BJ (cell line): Measurements from ENCODE around the gene EPS15. TPM values are rescaled to one million over a fixed set of nuclear protein-coding genes. Genes with fewer than 3 reads are reported as not detected.

Source experiments
- CTCF ChIA-PET: fragments of 350-600 bp; formaldehyde crosslinking; extraction: SDS; loops from one replicate; lab custom pipeline; 2021; ENCODE audit warnings: antibody characterized with exemption, inconsistent platforms; lab: Yijun Ruan, JAX
- POLR2A ChIA-PET: fragments of 300-600 bp; sonication (Branson Sonifier 250); formaldehyde crosslinking; extraction: SDS; loops from one replicate; lab custom pipeline; 2021; ENCODE audit warnings: antibody characterized with exemption; lab: Charles Lee
- DNase-seq: peaks from one replicate; pipeline ENCODE4 v3.0.0-alpha.2; 2011; ENCODE audit warnings: low read depth
- H3K27me3 ChIP-seq: 2 replicates; pipeline ENCODE4 v1.6.0; 2011; ENCODE audit warnings: low read length; ENCODE audit not compliant: control insufficient read depth, insufficient read depth
- H3K36me3 ChIP-seq: 2 replicates; pipeline ENCODE4 v1.5.1; 2011; ENCODE audit warnings: low read length; ENCODE audit not compliant: control insufficient read depth, insufficient read depth
- H3K4me3 ChIP-seq: 2 replicates; pipeline ENCODE4 v1.5.1; 2011; ENCODE audit warnings: low read depth, mild to moderate bottlenecking, control low read depth, low read length
- CTCF ChIP-seq: IDR thresholded peaks from 2 replicates; pipeline ENCODE4 v1.5.1; 2011; ENCODE audit warnings: low read depth, mild to moderate bottlenecking, control low read depth, inconsistent platforms, low read length, moderate library complexity; ENCODE audit not compliant: insufficient read depth
- polyA plus RNA-seq: library from polyadenylated mRNA; depleted of rRNA; stranded (reverse); fragments of >200 nt; gene quantifications from 2 replicates; pipeline ENCODE4 v1.2.3, GENCODE V29; 2011

Gene EPS15
- polyA plus RNA-seq, 1 experiment, result 18.7 TPM

GRCh38 chr1:51422367-51423072 is 96.5 kb downstream of the EPS15 start:
- no peaks in the 10 kb centered on the region for H3K27me3 ChIP-seq
- ChIA-PET POLR2A (interaction anchor here (0.6 kb wide), 1 partner anchor 12 kb away, joined by 6 read pairs; no protein-coding TSS in a partner anchor), CTCF (interaction anchor here (0.8 to 1.1 kb wide), 3 partner anchors 9 to 92 kb away, joined by 3 to 4 read pairs (median 4); no protein-coding TSS in a partner anchor)
- no peak overlapping the region for H3K4me3 ChIP-seq
- no peak for TF ChIP-seq CTCF
- no peaks in the 10 kb centered on the region for H3K36me3 ChIP-seq
- DNase-seq, result no peak

GRCh38 chr1:51421964-51422363 is 97.1 kb downstream of the EPS15 start:
- Histone ChIP-seq H3K27me3 (no peaks in the 10 kb centered on the region), H3K36me3 (no peaks in the 10 kb centered on the region), H3K4me3 (no peak overlapping the region)
- CTCF ChIA-PET, result interaction anchor here (0.8 to 1.1 kb wide), 2 partner anchors 10 to 93 kb away, joined by 3 to 4 read pairs; no protein-coding TSS in a partner anchor
- POLR2A ChIA-PET, result no interaction called here
- DNase-seq, result peak; percentile 33
- no peak for TF ChIP-seq CTCF

- Histone ChIP-seq H3K36me3 (no peaks in the 10 kb centered on the region), H3K27me3 (no peaks in the 10 kb centered on the region), H3K4me3 (no peak overlapping the region)
- POLR2A ChIA-PET, result no interaction called here
- TF ChIP-seq CTCF, result no peak
- CTCF ChIA-PET, result interaction anchor here (0.8 to 1.1 kb wide), 2 partner anchors 11 to 92 kb away, joined by 3 to 4 read pairs; no protein-coding TSS in a partner anchor
- no peak for DNase-seq
Measured at GRCh38 chr1:51420867-51421627, 98.0 kb downstream of the EPS15 start.

GRCh38 chr1:51418384-51418959 is 100.6 kb downstream of the EPS15 start:
- ChIA-PET POLR2A (no interaction called here), CTCF (interaction anchor here (0.7 kb wide), 1 partner anchor 14 kb away, joined by 3 read pairs; no protein-coding TSS in a partner anchor)
- no peak overlapping the region for H3K4me3 ChIP-seq
- no peaks in the 10 kb centered on the region for H3K36me3 ChIP-seq
- DNase-seq, result no peak
- no peak for TF ChIP-seq CTCF
- no peaks in the 10 kb centered on the region for H3K27me3 ChIP-seq
